Fibroblast of lung (primary cell): Measurements from ENCODE around the gene DEPDC5. TPM values are rescaled to one million over a fixed set of nuclear protein-coding genes. Genes with fewer than 3 reads are reported as not detected.

Experiments
- DNase-seq, 2 donors: peaks; one replicate each; pipeline versions ENCODE4 v3.0.0 to v3.0.0-alpha.2; 2010; ENCODE audit warnings: low read depth in 2 of 2
- H2AFZ ChIP-seq: 2 replicates; pipeline ENCODE4 v1.5.1; 2012; ENCODE audit warnings: low read length, control low read depth, inconsistent platforms
- H3K27ac ChIP-seq: 2 replicates; pipeline ENCODE4 v1.5.1; 2011; ENCODE audit warnings: low read length, control low read depth; ENCODE audit not compliant: insufficient read depth
- H3K27me3 ChIP-seq: 2 replicates; pipeline ENCODE4 v1.5.1; 2011; ENCODE audit warnings: mild to moderate bottlenecking, low read length; ENCODE audit not compliant: control insufficient read depth, insufficient read depth
- H3K36me3 ChIP-seq: 2 replicates; pipeline ENCODE4 v1.5.1; 2011; ENCODE audit warnings: low read length; ENCODE audit not compliant: control insufficient read depth, insufficient read depth
- H3K4me1 ChIP-seq: 2 replicates; pipeline ENCODE4 v1.5.1; 2011; ENCODE audit warnings: low read length; ENCODE audit not compliant: control insufficient read depth, insufficient read depth; ENCODE audit errors: extremely low read depth
- H3K4me2 ChIP-seq: 2 replicates; pipeline ENCODE4 v1.5.1; 2011; ENCODE audit warnings: low read length, control low read depth; ENCODE audit not compliant: insufficient read depth; ENCODE audit errors: extremely low read depth
- H3K4me3 ChIP-seq, 4 experiments: fragments of 200-600 bp in 1 of 4; sonication (generic) in 1 of 4; replicated peaks in 1 of 4; 2 replicates each; pipeline ENCODE4 v1.5.1; 2011 to 2016; ENCODE audit warnings: low read length in 4 of 4, low read depth in 3 of 4, mild to moderate bottlenecking in 3 of 4, control low read depth in 2 of 4, inconsistent platforms in 1 of 4, mixed read lengths in 1 of 4; ENCODE audit not compliant: insufficient read depth in 1 of 4; ENCODE audit errors: control extremely low read depth in 1 of 4
- H3K79me2 ChIP-seq: 2 replicates; pipeline ENCODE4 v1.5.1; 2012; ENCODE audit warnings: mild to moderate bottlenecking, low read length, inconsistent platforms; ENCODE audit not compliant: control insufficient read depth, insufficient read depth
- H3K9ac ChIP-seq: 2 replicates; pipeline ENCODE4 v1.5.1; 2011; ENCODE audit warnings: mild to moderate bottlenecking, low read length, control low read depth; ENCODE audit not compliant: insufficient read depth
- H3K9me3 ChIP-seq: 2 replicates; pipeline ENCODE4 v1.5.1; 2012; ENCODE audit warnings: low read depth, low read length; ENCODE audit not compliant: control insufficient read depth, insufficient read depth
- H4K20me1 ChIP-seq: 2 replicates; pipeline ENCODE4 v1.5.1; 2011; ENCODE audit warnings: low read length; ENCODE audit not compliant: control insufficient read depth, insufficient read depth; ENCODE audit errors: extremely low read depth
- EZH2 ChIP-seq: IDR thresholded peaks from 2 replicates; pipeline ENCODE4 v1.5.1; 2012; ENCODE audit warnings: low read length, control low read depth, mild to moderate bottlenecking; ENCODE audit errors: missing control alignments
- polyA plus RNA-seq, 2 donors: library from polyadenylated mRNA; depleted of rRNA in 1 of 2; stranded (reverse) in 1 of 2; unstranded in 1 of 2; fragments of >200 nt; gene quantifications; 2 replicates each; pipeline ENCODE4 v1.2.1, GENCODE V29; 2011 to 2012; ENCODE audit warnings: missing spikeins in 1 of 2
- total RNA-seq: library from RNA; depleted of rRNA; stranded (reverse); fragments of >200 nt; gene quantifications from 2 replicates; pipeline ENCODE4 v1.2.1, GENCODE V29; 2014
- TF ChIP-seq, protein P1 (sequence below), 2 donors: IDR thresholded peaks in 1 of 2; conservative IDR thresholded peaks in 1 of 2; 1 replicate in 1 of 2; 2 replicates in 1 of 2; pipeline ENCODE4 v1.5.1; 2011 to 2012; ENCODE audit warnings: low read length in 2 of 2, control low read depth in 1 of 2, inconsistent platforms in 1 of 2, low read depth in 1 of 2, mild to moderate bottlenecking in 1 of 2

The DEPDC5 gene
- total and polyA plus RNA-seq, 2 donors (not counting 1 experiment from before 2014, with no cell fraction given), result 10.4 to 10.7 TPM

DNA sequence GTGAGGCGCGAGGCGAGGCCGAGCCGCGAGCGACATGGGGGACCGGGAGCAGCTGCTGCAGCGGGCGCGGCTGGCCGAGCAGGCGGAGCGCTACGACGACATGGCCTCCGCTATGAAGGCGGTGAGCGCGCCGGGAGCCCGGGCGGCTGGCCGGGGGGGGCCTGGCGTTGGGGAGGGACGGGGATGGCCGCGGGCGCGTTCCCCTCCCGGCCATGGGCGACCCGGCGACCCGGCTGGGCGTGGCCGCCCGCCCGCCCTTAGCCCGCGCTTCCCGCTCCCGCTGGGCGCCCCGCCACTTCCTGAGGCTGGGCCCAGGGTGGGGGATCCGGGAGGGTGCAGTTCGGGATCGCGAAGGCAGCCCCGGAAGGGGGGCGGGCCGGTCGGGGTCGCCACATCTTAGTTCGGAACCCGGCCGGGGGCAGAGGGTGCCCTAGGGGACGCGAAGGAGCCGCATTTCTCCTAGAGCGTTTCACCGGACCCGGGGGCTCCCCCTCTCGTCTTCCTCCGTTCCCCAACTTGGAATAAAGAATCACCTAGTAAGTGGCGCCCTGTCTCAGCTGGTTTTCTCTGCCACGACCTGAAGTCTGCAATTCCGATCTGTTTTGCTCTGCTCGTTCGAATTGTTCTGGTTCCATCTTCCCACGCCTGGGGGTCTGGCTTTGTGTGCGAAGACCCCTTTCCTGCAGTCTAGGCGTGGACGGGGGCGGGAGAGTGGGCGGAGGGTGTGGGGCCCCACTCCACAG, 191.1 kb downstream of the DEPDC5 start:
- H4K20me1 ChIP-seq, result peaks cover 2% of the 10 kb centered on the region
- H3K27me3 ChIP-seq, result no peaks in the 10 kb centered on the region
- TF ChIP-seq, protein P1, sequence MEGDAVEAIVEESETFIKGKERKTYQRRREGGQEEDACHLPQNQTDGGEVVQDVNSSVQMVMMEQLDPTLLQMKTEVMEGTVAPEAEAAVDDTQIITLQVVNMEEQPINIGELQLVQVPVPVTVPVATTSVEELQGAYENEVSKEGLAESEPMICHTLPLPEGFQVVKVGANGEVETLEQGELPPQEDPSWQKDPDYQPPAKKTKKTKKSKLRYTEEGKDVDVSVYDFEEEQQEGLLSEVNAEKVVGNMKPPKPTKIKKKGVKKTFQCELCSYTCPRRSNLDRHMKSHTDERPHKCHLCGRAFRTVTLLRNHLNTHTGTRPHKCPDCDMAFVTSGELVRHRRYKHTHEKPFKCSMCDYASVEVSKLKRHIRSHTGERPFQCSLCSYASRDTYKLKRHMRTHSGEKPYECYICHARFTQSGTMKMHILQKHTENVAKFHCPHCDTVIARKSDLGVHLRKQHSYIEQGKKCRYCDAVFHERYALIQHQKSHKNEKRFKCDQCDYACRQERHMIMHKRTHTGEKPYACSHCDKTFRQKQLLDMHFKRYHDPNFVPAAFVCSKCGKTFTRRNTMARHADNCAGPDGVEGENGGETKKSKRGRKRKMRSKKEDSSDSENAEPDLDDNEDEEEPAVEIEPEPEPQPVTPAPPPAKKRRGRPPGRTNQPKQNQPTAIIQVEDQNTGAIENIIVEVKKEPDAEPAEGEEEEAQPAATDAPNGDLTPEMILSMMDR (conservative IDR thresholded peaks at IDR 0.05 in 1 of 2, IDR thresholded peaks at IDR 0.05 in 1 of 2; ENCODE audit: low read depth in 1 of 2, low read length in 2 of 2), result peak in 1 of 2 donors; percentile 17
- no peak for TF ChIP-seq EZH2
- peaks cover 53% of the 10 kb centered on the region for H3K79me2 ChIP-seq
- H3K9ac ChIP-seq, result peak overlapping the region; percentile 94
- H3K4me3 ChIP-seq, result peak overlapping the region; percentile 95 to 99 (median 96)
- H2AFZ ChIP-seq, result peak overlapping the region; percentile 47
- H3K27ac ChIP-seq, result peak overlapping the region; percentile 89
- H3K4me1 ChIP-seq, result peaks cover 7% of the 10 kb centered on the region
- H3K36me3 ChIP-seq, result peaks cover 2% of the 10 kb centered on the region
- peak overlapping the region; percentile 98 for H3K4me2 ChIP-seq
- no peaks in the 10 kb centered on the region for H3K9me3 ChIP-seq
- peak in 1 of 2 donors; percentile 12 for DNase-seq

DNA sequence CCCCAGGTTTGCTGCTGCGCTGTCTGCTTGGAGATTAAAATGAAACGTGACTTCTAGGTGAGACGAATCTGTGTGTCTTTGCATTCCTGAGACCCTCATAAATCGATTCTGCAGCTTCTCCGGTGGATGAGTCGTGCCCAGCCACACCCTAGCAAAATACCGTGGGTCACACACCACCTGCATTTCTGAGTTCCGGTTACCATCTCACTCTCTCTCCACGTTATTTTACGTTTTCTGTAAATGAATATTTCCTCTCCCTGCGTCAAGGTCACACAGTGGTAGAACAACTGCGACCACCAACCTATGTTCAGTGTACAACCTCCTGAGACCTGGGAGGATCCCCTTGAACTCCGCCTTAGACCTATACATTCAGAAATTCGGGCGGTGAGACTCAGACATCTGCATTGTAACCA, 191.6 kb downstream of the DEPDC5 start:
- Histone ChIP-seq H2AFZ (no peak overlapping the region), H3K9ac (peak overlapping the region; percentile 94), H4K20me1 (peaks cover 2% of the 10 kb centered on the region), H3K27ac (peak overlapping the region; percentile 89), H3K4me3 (peak overlapping the region; percentile 95 to 99 (median 96)), H3K9me3 (no peaks in the 10 kb centered on the region), H3K27me3 (no peaks in the 10 kb centered on the region), H3K79me2 (peaks cover 59% of the 10 kb centered on the region), H3K4me1 (peaks cover 10% of the 10 kb centered on the region), H3K4me2 (peak overlapping the region; percentile 98), H3K36me3 (peaks cover 2% of the 10 kb centered on the region)
- DNase-seq, result no peak
- no peak for TF ChIP-seq EZH2
- TF ChIP-seq, protein P1 (conservative IDR thresholded peaks at IDR 0.05 in 1 of 2, IDR thresholded peaks at IDR 0.05 in 1 of 2; ENCODE audit: low read depth in 1 of 2, low read length in 2 of 2), result no peak

DNA sequence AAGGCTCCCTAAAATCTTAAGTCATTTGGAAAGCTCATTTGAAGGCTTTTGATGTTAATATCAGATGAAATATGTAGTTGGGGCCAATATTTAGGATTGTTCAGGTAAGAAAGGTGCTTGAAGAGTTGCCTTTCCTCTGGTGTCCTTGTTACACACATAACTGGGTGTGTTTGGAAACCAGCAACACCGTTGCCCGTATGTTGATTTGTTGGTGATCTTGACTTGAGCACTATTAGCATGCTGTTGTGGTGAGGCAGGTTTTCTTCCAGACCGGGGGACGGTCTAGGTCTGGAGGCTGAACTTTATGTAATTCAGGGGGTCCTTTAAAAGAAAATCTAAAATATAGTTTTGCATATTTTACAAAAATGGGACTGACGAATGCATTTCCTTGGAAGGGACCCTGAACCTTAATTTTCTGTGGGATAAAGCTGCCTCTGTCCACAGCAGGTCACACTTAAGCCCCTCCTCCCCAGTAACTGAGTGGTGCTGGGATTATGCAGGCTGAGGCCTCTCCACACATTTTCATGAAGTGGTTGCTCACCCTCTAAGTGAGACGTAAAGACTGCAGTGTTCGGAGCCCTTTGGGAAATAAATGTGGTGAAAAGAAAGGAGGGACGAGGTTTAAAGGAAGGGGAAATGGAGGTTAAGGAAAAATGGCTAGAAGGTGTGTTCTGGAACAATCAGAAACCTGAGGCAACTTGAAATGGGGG, 192.3 kb downstream of the DEPDC5 start:
- Histone ChIP-seq H2AFZ (no peak overlapping the region), H3K4me1 (peaks cover 15% of the 10 kb centered on the region), H3K4me3 (peak overlapping the region; percentile 95 to 99 (median 96)), H4K20me1 (peaks cover 2% of the 10 kb centered on the region), H3K27ac (peak overlapping the region; percentile 89), H3K79me2 (peaks cover 66% of the 10 kb centered on the region), H3K9ac (peak overlapping the region; percentile 94), H3K27me3 (no peaks in the 10 kb centered on the region), H3K9me3 (no peaks in the 10 kb centered on the region), H3K36me3 (peaks cover 2% of the 10 kb centered on the region), H3K4me2 (peak overlapping the region; percentile 98)
- peak in 1 of 2 donors; percentile 31 for DNase-seq
- TF ChIP-seq EZH2, result no peak
- TF ChIP-seq, protein P1 (conservative IDR thresholded peaks at IDR 0.05 in 1 of 2, IDR thresholded peaks at IDR 0.05 in 1 of 2; ENCODE audit: low read depth in 1 of 2, low read length in 2 of 2), result no peak
